Caco-2 (cell line): Measurements from ENCODE around the gene C10orf90. TPM values are rescaled to one million over a fixed set of nuclear protein-coding genes. Genes with fewer than 3 reads are reported as not detected.

Source experiments
- BruUV-seq: library from RNA; stranded (reverse); fragments of 400-500 nt; replicated peaks from 2 replicates; lab custom pipeline; 2021; lab: Mats Ljungman, UMichigan
- CTCF ChIA-PET: fragments of 300-600 bp; sonication (Branson Sonifier 250); formaldehyde crosslinking; loops from one replicate; lab custom pipeline; 2022; ENCODE audit warnings: antibody characterized with exemption; lab: Charles Lee
- POLR2A ChIA-PET: fragments of 300-600 bp; sonication (Branson Sonifier 250); formaldehyde crosslinking; loops from one replicate; lab custom pipeline; 2022; ENCODE audit warnings: antibody characterized with exemption; lab: Charles Lee
- DNase-seq, 2 experiments: peaks; one replicate each; pipeline versions ENCODE4 v3.0.0 to v3.0.0-alpha.2; 2020 to 2022
- H3K27me3 ChIP-seq: replicated peaks from 2 replicates; pipeline ENCODE4 v1.6.0; 2011; ENCODE audit warnings: low read length; ENCODE audit not compliant: control insufficient read depth, insufficient read depth
- H3K36me3 ChIP-seq: 2 replicates; pipeline ENCODE4 v1.5.1; 2011; ENCODE audit warnings: low read length; ENCODE audit not compliant: control insufficient read depth, insufficient read depth
- H3K4me1 ChIP-seq: fragments of 250-450 bp; sonication (Bioruptor Pico); 2 replicates; pipeline ENCODE4 v1.5.1; 2020; ENCODE audit warnings: mild to moderate bottlenecking
- H3K4me3 ChIP-seq: 2 replicates; pipeline ENCODE4 v1.5.1; 2011; ENCODE audit warnings: low read depth, mild to moderate bottlenecking, control low read depth, low read length
- H3K9me3 ChIP-seq: fragments of 250-450 bp; sonication (Bioruptor Pico); 2 replicates; pipeline ENCODE4 v1.5.1; 2020; ENCODE audit warnings: mild to moderate bottlenecking, moderate library complexity
- H3K27ac Mint-ChIP-seq: one replicate; pipeline ENCODE4 v1.8.0; 2022; ENCODE audit warnings: mixed read lengths; ENCODE audit not compliant: unreplicated experiment
- H3K27me3 Mint-ChIP-seq: one replicate; pipeline ENCODE4 v1.8.0; 2022; ENCODE audit warnings: mixed read lengths; ENCODE audit not compliant: insufficient read depth, unreplicated experiment
- H3K36me3 Mint-ChIP-seq: one replicate; pipeline ENCODE4 v1.8.0; 2022; ENCODE audit warnings: mild to moderate bottlenecking, mixed read lengths; ENCODE audit not compliant: insufficient read depth, unreplicated experiment
- H3K4me1 Mint-ChIP-seq: one replicate; pipeline ENCODE4 v1.8.0; 2022; ENCODE audit warnings: low read depth, mixed read lengths; ENCODE audit not compliant: unreplicated experiment
- H3K4me3 Mint-ChIP-seq: one replicate; pipeline ENCODE4 v1.8.0; 2022; ENCODE audit warnings: mild to moderate bottlenecking, moderate library complexity, mixed read lengths; ENCODE audit not compliant: unreplicated experiment
- H3K9me3 Mint-ChIP-seq: one replicate; pipeline ENCODE4 v1.8.0; 2022; ENCODE audit warnings: mixed read lengths; ENCODE audit not compliant: unreplicated experiment
- intact Hi-C: fragments of 100-400 bp; cut with micrococcal nuclease; formaldehyde crosslinking; loops from one replicate; pipeline ENCODE4 v1.10.0; 2022; ENCODE audit not compliant: unreplicated experiment
- total RNA-seq: library from RNA; stranded (reverse); gene quantifications from 2 replicates; pipeline ENCODE4 v1.2.3, GENCODE V29; 2022
- TF ChIP-seq, protein P1 (sequence below), 2 experiments: fragments of 200-600 bp in 1 of 2; IDR thresholded peaks; 1 replicate in 1 of 2; 2 replicates in 1 of 2; pipeline versions ENCODE4 v1.5.1 to v1.8.0; 2011 to 2022; ENCODE audit warnings: antibody characterized with exemption in 1 of 2, control low read depth in 1 of 2, inconsistent platforms in 1 of 2, low read depth in 1 of 2, low read length in 1 of 2, mild to moderate bottlenecking in 1 of 2, moderate library complexity in 1 of 2; ENCODE audit not compliant: insufficient read depth in 1 of 2, severe bottlenecking in 1 of 2, unreplicated experiment in 1 of 2

The C10orf90 gene
- total RNA-seq, 1 experiment from 2014 or later, result not detected

DNA sequence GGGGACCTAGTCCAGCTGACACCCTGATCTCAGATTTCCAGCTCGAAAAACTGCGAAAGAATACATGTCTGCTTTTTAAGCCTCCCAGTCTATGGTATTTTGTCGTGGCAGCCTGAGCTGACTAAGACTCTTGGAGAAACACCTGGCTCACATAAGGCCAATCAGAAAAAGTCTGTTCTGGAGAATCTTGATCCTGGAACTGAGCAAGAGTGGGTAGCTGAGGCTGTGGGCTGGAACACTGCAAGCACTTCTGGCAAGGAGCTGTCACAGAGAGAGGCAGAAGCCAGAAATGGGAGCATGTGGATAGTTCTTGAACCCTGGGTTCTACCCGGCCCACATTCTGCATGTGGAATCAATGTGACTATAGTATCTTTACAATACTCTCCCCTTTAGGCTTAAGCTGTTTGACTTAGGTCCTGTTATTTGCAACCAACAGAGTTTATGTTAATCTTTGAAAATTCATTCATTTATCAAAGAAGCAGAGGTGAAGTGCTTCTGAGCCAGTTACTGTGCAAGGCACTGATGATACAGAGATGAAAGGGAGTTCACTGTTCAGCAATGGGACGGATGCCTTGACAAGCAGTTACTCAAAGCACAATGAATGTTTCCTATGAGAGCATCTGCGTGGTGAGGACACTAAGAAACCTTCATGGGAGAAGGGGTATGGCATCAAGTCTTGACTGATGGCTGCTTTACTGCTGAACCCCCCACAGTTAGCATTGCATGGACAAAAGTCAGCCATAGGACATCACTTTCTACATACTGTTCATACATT is 4.4 kb upstream of the C10orf90 start:
- POLR2A ChIA-PET, result no interaction called here
- TF ChIP-seq, protein P1, sequence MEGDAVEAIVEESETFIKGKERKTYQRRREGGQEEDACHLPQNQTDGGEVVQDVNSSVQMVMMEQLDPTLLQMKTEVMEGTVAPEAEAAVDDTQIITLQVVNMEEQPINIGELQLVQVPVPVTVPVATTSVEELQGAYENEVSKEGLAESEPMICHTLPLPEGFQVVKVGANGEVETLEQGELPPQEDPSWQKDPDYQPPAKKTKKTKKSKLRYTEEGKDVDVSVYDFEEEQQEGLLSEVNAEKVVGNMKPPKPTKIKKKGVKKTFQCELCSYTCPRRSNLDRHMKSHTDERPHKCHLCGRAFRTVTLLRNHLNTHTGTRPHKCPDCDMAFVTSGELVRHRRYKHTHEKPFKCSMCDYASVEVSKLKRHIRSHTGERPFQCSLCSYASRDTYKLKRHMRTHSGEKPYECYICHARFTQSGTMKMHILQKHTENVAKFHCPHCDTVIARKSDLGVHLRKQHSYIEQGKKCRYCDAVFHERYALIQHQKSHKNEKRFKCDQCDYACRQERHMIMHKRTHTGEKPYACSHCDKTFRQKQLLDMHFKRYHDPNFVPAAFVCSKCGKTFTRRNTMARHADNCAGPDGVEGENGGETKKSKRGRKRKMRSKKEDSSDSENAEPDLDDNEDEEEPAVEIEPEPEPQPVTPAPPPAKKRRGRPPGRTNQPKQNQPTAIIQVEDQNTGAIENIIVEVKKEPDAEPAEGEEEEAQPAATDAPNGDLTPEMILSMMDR (IDR thresholded peaks at IDR 0.05; ENCODE audit: insufficient read depth in 1 of 2, low read depth in 1 of 2, low read length in 1 of 2, severe bottlenecking in 1 of 2, unreplicated experiment in 1 of 2), result no peak
- H3K27ac Mint-ChIP-seq, result no peak overlapping the region
- peaks cover 8% of the 10 kb centered on the region for H3K27me3 Mint-ChIP-seq
- no peaks in the 10 kb centered on the region for H3K9me3 ChIP-seq
- CTCF ChIA-PET, result no interaction called here
- no peak overlapping the region for H3K4me3 Mint-ChIP-seq
- no peaks in the 10 kb centered on the region for H3K4me1 Mint-ChIP-seq
- no peak for DNase-seq
- no peaks in the 10 kb centered on the region for H3K4me1 ChIP-seq
- H3K27me3 ChIP-seq, result no peaks in the 10 kb centered on the region
- no peak overlapping the region for H3K4me3 ChIP-seq
- intact Hi-C loops, result no loop called here
- H3K36me3 ChIP-seq, result no peaks in the 10 kb centered on the region
- no TSS peak for BruUV-seq
- no peaks in the 10 kb centered on the region for H3K36me3 Mint-ChIP-seq
- H3K9me3 Mint-ChIP-seq, result no peaks in the 10 kb centered on the region

DNA sequence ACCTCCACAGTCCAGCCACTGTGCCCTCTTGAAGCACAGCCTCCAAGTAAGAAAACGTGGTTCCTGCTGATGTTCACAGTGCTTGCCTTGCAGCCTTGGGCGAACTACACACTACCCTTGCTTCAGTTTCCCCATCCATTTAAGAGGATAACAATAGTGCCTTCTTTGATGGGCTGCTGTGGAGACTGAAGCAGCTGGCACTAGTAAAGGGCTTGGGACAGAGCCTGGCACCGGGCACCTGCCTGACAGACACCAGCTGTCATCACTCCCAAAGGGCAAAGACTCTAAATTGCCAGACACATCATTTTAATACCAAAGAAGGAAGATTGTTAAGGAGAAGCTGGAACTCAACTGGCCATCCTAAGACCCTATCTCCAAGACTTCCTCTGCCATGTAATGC is 3.1 kb upstream of the C10orf90 start:
- no peak overlapping the region for H3K4me3 Mint-ChIP-seq
- ChIA-PET CTCF (no interaction called here), POLR2A (no interaction called here)
- H3K27ac Mint-ChIP-seq, result no peak overlapping the region
- Histone ChIP-seq H3K4me1 (no peaks in the 10 kb centered on the region), H3K4me3 (no peak overlapping the region), H3K9me3 (no peaks in the 10 kb centered on the region), H3K27me3 (no peaks in the 10 kb centered on the region), H3K36me3 (no peaks in the 10 kb centered on the region)
- TF ChIP-seq, protein P1 (IDR thresholded peaks at IDR 0.05; ENCODE audit: insufficient read depth in 1 of 2, low read depth in 1 of 2, low read length in 1 of 2, severe bottlenecking in 1 of 2, unreplicated experiment in 1 of 2), result no peak
- H3K36me3 Mint-ChIP-seq, result no peaks in the 10 kb centered on the region
- no peaks in the 10 kb centered on the region for H3K9me3 Mint-ChIP-seq
- peaks cover 8% of the 10 kb centered on the region for H3K27me3 Mint-ChIP-seq
- intact Hi-C loops, result no loop called here
- no peaks in the 10 kb centered on the region for H3K4me1 Mint-ChIP-seq
- BruUV-seq, result no TSS peak
- no peak for DNase-seq

DNA sequence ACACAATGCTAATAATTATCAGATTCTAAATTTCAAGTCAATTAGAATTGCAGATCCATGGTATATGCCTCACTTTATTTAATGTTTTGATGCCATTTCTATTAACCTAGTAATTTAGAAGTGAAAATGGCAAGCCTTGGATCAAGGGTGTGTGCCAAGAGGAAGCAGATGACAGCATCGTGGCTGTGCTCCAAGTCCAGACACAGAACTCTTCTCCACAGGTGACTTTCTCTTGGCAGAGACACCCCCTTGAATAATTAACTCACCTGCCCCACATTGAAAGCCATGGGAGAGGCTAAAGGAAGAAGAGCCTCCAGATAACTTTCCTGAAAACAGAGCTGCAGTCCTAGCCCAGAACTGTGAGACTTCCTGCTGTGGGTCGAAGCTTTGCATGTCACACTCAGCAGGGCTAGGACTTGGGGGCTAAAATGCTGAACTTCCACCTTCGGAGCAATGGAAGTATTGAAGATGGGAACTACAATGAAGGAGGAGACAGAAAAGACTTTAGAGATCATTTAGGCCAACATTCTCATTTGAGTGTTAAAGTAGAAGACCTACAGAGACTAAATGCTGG is 996 bp upstream of the C10orf90 start:
- H3K4me1 ChIP-seq, result no peaks in the 10 kb centered on the region
- no peaks in the 10 kb centered on the region for H3K36me3 Mint-ChIP-seq
- H3K27ac Mint-ChIP-seq, result no peak overlapping the region
- no peaks in the 10 kb centered on the region for H3K27me3 ChIP-seq
- H3K4me3 Mint-ChIP-seq, result no peak overlapping the region
- no TSS peak for BruUV-seq
- no peaks in the 10 kb centered on the region for H3K9me3 ChIP-seq
- H3K27me3 Mint-ChIP-seq, result peaks cover 8% of the 10 kb centered on the region
- POLR2A ChIA-PET, result no interaction called here
- no peak overlapping the region for H3K4me3 ChIP-seq
- intact Hi-C loops, result no loop called here
- DNase-seq, result no peak
- H3K36me3 ChIP-seq, result no peaks in the 10 kb centered on the region
- CTCF ChIA-PET, result no interaction called here
- no peaks in the 10 kb centered on the region for H3K9me3 Mint-ChIP-seq
- TF ChIP-seq, protein P1 (IDR thresholded peaks at IDR 0.05; ENCODE audit: insufficient read depth in 1 of 2, low read depth in 1 of 2, low read length in 1 of 2, severe bottlenecking in 1 of 2, unreplicated experiment in 1 of 2), result no peak
- H3K4me1 Mint-ChIP-seq, result no peaks in the 10 kb centered on the region
